Dermis microvascular lymphatic vessel endothelial cell (primary cell): ENCODE results near the gene PLCH1. TPM values are rescaled to one million over a fixed set of nuclear protein-coding genes. Genes with fewer than 3 reads are reported as not detected.

Source experiments
- DNase-seq, 2 donors: peaks; one replicate each; pipeline versions ENCODE4 v3.0.0 to v3.0.0-alpha.2; 2010; ENCODE audit warnings: low read depth in 2 of 2
- total RNA-seq: library from RNA; depleted of rRNA; stranded (reverse); fragments of >200 nt; gene quantifications from 2 replicates; pipeline ENCODE4 v1.2.1, GENCODE V29; 2014

PLCH1 gene
- total RNA-seq, 1 donor from 2014 or later: under 0.01 TPM

GRCh38 chr3:155682426-155683343, 62.2 kb downstream of the PLCH1 start:
- no peak for DNase-seq

- DNase-seq: no peak
Observed at GRCh38 chr3:155676252-155676981, 68.5 kb downstream of the PLCH1 start.

GRCh38 chr3:155675094-155675493, 69.8 kb downstream of the PLCH1 start:
- no peak for DNase-seq

GRCh38 chr3:155673421-155673820, 71.5 kb downstream of the PLCH1 start:
- DNase-seq: no peak

GRCh38 chr3:155670335-155670734, 74.5 kb downstream of the PLCH1 start:
- no peak for DNase-seq

DNA sequence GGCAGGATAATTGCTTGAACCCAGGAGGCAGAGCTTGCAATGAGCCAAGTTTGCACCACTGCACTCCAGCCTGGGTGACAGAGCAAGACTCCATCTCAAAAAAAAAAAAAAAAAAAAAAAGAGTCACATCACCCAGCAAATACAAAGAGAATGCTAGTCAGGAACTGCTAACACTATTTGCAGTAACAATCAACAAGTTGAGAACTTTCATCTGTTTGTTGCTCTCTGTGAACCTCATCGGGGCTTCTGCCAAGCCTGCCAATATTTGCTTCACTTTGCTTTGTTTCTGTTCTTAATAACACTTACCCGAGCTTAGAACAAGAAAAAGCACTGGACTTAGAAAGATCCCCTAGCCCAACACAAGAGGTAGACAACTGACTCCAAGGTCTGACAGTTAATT, 76.9 kb downstream of the PLCH1 start:
- no peak for DNase-seq

GRCh38 chr3:155664925-155665695, 79.8 kb downstream of the PLCH1 start:
- no peak for DNase-seq

DNA sequence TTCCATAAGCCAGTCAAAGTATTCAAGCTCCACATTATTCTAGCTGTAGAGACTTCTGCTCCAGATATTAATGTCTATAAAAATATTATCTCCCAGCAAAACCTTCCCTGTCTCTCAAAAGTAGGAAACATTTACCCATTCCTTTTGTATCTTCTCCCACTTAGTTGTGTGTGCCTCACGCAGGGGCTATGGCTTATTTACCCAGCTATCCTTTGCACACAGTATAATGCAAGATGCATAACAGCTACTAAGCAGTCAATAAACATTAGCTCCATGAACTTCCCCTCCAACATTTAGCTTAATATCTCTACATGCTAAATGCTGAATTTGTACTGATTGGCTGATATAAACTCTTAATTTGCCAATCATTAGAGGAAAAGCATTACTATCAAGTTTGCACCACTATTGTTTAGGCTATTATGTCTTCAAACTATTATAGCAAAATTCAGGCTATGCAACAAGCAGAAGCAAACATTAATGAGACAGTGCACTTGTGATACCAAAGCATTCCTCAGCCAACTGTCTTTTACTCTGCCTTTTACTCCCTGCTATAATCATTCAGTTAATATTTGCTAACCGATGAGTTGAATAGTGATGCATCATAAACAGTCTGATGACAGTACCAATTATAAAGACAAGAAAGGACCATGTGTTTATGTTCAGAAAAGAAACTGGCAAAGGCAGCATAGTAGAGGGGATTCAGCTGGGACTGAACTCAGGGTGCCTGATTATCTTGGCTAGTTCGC, 81.2 kb downstream of the PLCH1 start:
- DNase-seq: no peak

DNA sequence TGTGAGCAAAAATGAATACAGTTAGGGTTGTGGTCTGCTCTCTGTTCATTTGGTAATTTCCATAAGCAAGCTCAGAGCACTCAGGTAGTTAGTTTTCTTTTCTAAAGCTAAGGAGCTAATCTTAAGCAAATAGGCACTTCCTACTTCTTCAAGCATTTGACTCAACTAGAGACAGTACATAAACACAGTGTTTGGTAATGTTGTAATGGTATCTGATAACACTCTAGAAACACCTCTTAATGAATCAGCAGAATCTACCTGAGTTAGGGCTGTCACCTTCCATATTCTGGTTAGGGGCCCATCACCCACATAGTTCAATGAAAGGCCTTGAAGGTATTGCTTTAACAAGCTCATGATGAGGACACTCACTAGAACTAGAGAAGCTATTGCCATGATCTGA, 83.1 kb downstream of the PLCH1 start:
- no peak for DNase-seq

DNA sequence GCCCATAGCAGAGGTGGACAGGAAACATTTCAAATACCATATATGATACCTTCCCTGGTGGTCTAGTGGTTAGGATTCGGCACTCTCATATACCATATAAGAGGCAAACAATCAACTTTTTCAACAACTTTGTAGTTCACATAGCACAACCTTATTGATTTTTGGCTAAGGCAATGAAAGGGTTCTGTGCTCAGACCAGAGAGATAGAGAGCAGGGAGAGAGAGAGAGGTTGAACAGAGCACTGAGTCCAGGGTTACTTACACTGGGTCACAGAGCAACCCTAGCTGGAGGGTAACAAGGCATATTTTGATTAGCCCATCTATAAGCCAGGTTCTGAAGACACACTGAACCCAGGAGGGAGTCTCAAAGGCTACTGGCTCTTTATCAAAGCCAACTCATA, 83.8 kb downstream of the PLCH1 start:
- DNase-seq: no peak

- DNase-seq: no peak
Observed at GRCh38 chr3:155658671-155659261, 86.1 kb downstream of the PLCH1 start.

DNA sequence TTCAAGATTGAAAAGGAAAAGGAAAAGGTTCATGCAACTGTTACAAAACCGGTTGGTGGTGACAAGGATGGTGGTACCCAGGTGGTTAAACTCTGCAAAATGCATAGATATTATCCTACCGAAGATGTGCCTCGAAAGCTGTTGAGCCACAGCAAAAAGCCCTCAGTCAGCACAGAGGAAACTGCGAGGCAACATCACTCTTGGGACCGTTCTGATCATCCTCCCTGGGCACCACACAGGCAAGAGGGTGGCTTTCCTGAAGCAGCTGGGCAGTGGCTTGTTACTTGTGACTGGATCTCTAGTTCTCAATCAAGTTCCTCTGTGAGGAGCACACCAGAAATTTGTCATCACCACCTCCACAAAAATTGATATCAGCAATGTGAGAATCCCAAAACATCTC, 86.9 kb downstream of the PLCH1 start:
- DNase-seq: no peak

- no peak for DNase-seq
Observed at GRCh38 chr3:155657161-155657560, 87.7 kb downstream of the PLCH1 start.

DNA sequence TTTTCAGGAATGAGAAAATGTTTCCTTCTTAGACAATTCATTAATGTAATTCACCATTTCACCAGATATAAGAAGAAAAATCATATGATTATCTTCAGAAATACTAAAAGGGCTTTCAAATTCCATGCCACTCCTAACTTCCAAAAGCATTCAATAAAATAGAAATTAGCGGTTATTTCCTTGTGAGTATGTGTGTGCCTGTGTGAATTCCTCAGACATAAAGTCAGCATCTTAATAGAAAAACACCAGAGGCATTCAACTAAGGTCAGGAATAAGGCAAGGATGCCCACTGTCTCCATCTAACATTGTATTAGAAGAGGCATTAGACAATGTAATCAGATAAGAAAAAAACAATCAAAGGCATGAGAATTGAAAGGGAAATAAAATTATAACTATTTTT, 88.4 kb downstream of the PLCH1 start:
- DNase-seq: no peak

DNA sequence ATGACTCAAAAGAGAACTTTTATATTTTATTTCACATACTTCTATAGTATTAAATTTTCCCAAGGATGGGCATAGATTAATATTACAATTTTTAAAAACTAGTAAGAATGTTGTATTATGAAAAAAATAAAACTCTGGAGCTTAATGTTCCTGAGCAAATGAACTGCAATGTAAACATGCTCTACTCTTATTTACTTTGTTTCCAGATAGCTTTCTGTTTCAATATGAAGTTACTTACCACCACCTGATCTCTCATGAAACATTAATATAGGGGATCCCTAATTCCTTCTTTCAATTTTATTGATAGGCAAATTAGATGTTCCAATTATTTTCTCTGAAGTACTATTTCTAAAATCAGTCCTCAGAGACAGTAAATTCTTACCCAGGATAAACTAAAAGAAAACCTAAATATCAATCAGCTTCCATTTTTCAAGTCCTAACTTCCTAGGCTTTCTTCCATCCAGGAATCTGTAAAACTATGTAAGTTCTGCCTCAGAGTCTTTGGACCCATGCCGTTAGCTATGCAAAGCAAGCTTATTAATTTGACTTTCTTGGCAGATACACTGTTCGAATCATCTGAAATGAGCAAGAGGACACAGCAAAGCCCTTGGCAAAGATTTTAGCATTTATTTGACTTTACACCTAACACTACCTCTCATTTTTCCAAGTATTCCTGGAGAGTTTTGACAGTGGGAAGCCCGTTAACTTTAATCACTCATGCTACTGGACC, 93.2 kb downstream of the PLCH1 start:
- DNase-seq: no peak

DNA sequence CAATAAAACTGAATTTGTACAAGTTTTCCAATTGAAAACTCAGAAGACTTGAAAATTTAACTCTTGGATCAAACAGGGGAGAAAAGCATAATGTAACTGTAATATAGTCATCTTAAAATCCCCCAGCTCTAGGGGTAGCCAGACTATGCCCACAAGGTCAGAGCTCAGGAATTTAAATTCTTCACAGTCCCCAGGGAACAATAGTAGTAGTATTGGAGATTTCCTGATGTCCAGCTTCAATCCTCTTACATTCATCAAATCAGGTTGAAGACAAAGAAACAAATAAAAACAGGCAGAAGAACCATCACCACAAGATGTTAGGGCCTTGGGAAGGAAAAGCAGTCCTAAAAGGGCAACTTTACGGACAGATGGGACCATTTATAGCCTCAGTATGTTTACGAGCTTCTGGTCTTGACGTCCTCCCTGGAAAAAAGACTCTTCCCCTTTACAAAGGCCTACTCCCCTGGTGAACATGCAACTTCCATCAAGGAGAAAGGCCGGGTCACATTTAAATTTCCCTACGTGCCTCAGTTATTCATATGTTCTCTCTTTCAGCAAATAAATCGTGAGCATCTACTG, 96.8 kb downstream of the PLCH1 start:
- DNase-seq: no peak

GRCh38 chr3:155647206-155647605, 97.7 kb downstream of the PLCH1 start:
- no peak for DNase-seq

GRCh38 chr3:155646669-155647068, 98.2 kb downstream of the PLCH1 start:
- DNase-seq: no peak

DNA sequence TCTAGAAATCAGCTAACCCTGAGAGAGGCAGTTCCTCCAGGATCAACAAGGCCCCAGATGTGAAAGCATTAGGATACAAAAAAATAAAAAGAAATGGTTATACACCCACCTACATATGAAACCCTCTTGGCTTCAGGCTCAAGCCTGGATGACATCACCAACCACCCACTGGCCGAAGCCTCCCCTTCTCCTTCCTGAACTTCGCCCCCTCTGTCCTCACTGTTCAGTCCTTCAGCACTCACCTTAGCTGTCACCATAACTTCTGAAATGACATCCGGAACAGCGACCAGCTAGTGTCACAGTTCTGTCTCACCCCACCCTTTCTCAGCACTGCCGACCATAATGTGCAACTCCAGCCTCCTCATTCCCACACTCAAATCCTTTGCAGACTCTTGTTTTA, 98.7 kb downstream of the PLCH1 start:
- DNase-seq: no peak
